Measurements from ENCODE around the gene HSPA4L.

The HSPA4L gene

GRCh38 chr4:127782275-127783025 lies at the start of gene HSPA4L:
Gene HSPA4L, plus strand, starts transcription at chr4:127782322. Its CDS starts 229 bp downstream, at chr4:127782551.
- no peak for DNase-seq (ENCODE audit: low read depth)

GRCh38 chr4:127732623-127733328 lies 49.3 kb upstream of the HSPA4L start:
- DNase-seq (ENCODE audit: low read depth): no peak

- DNase-seq (ENCODE audit: low read depth): no peak
Observed at GRCh38 chr4:127734976-127735375, 47.1 kb upstream of the HSPA4L start.

- no peak for DNase-seq (ENCODE audit: low read depth)
Observed at GRCh38 chr4:127737295-127737694, 44.8 kb upstream of the HSPA4L start.

- DNase-seq (ENCODE audit: low read depth): no peak
Observed at GRCh38 chr4:127741247-127741646, 40.9 kb upstream of the HSPA4L start.

- DNase-seq (ENCODE audit: low read depth): no peak
Observed at GRCh38 chr4:127747883-127748282, 34.2 kb upstream of the HSPA4L start.

GRCh38 chr4:127748957-127749356 lies 33.2 kb upstream of the HSPA4L start:
- DNase-seq (ENCODE audit: low read depth): no peak

- no peak for DNase-seq (ENCODE audit: low read depth)
Observed at GRCh38 chr4:127756906-127757305, 25.2 kb upstream of the HSPA4L start.

- no peak for DNase-seq (ENCODE audit: low read depth)
Observed at GRCh38 chr4:127759228-127759820, 22.8 kb upstream of the HSPA4L start.

GRCh38 chr4:127759893-127760292 lies 22.2 kb upstream of the HSPA4L start:
- DNase-seq (ENCODE audit: low read depth): no peak

GRCh38 chr4:127771535-127772275 lies 10.4 kb upstream of the HSPA4L start:
- no peak for DNase-seq (ENCODE audit: low read depth)

GRCh38 chr4:127772769-127773671 lies 9.1 kb upstream of the HSPA4L start:
- DNase-seq (ENCODE audit: low read depth): no peak

- DNase-seq (ENCODE audit: low read depth): no peak
Observed at GRCh38 chr4:127775843-127776242, 6.3 kb upstream of the HSPA4L start.

GRCh38 chr4:127776620-127777019 lies 5.5 kb upstream of the HSPA4L start:
- DNase-seq (ENCODE audit: low read depth): no peak

GRCh38 chr4:127777487-127777886 lies 4.6 kb upstream of the HSPA4L start:
- DNase-seq (ENCODE audit: low read depth): no peak

- DNase-seq (ENCODE audit: low read depth): no peak
Observed at GRCh38 chr4:127778102-127778501, 4.0 kb upstream of the HSPA4L start.

GRCh38 chr4:127780598-127780997 lies 1.5 kb upstream of the HSPA4L start:
- no peak for DNase-seq (ENCODE audit: low read depth)

GRCh38 chr4:127781300-127782024 lies 660 bp upstream of the HSPA4L start:
- no peak for DNase-seq (ENCODE audit: low read depth)

- DNase-seq (ENCODE audit: low read depth): no peak
Observed at GRCh38 chr4:127782025-127782274, 172 bp upstream of the HSPA4L start.

GRCh38 chr4:127783026-127783769 lies 1.1 kb downstream of the HSPA4L start:
- no peak for DNase-seq (ENCODE audit: low read depth)

Data from stimulated activated CD8-positive, alpha-beta memory T cell treated with anti-CD3 and anti-CD28 coated beads, Interleukin-12 subunit alpha, Interleukin-12 subunit beta, amount 100 ng/mL, for 4 hours (primary cell).